Stimulated activated CD4-positive, alpha-beta T cell treated with anti-CD3 and anti-CD28 coated beads, Interleukin-4, amount 100 ng/mL, for 1 hour (primary cell): ENCODE data around the gene SUCNR1.
"Not testable (repeated sequence)": the region's sequence is repeated elsewhere in the genome, so short reads cannot be mapped to it uniquely, and the experiment has no call there.

ENCODE experiments used
- DNase-seq: peaks from one replicate; pipeline ENCODE4 v3.0.0-alpha.2; 2020

The SUCNR1 gene

GRCh38 chr3:151873398-151873797 lies at the start of gene SUCNR1:
Gene SUCNR1, plus strand, starts transcription at chr3:151873643. Its CDS starts 6,250 bp downstream, at chr3:151879893.
- DNase-seq = no peak

GRCh38 chr3:151827816-151828215 lies 45.6 kb upstream of the SUCNR1 start:
- DNase-seq = no peak

GRCh38 chr3:151835751-151836525 lies 37.5 kb upstream of the SUCNR1 start:
- DNase-seq = no peak

- no peak for DNase-seq
These were observed 36.4 kb upstream of the SUCNR1 start for GRCh38 chr3:151837057-151837456.

GRCh38 chr3:151838574-151839312 lies 34.7 kb upstream of the SUCNR1 start:
- DNase-seq = no peak

- no peak for DNase-seq
These were observed 34.2 kb upstream of the SUCNR1 start for GRCh38 chr3:151839313-151839631.

GRCh38 chr3:151841801-151842200 lies 31.6 kb upstream of the SUCNR1 start:
- DNase-seq = no peak

- DNase-seq = no peak
These were observed 30.2 kb upstream of the SUCNR1 start for GRCh38 chr3:151843275-151843674.

GRCh38 chr3:151845306-151845905 lies 28.0 kb upstream of the SUCNR1 start:
- no peak for DNase-seq

- not testable (repeated sequence) for DNase-seq
These were observed 23.4 kb upstream of the SUCNR1 start for GRCh38 chr3:151850065-151850464.

GRCh38 chr3:151852074-151852811 lies 21.2 kb upstream of the SUCNR1 start:
- DNase-seq = no peak

- DNase-seq = no peak
These were observed 17.3 kb upstream of the SUCNR1 start for GRCh38 chr3:151856118-151856517.

- DNase-seq = no peak
These were observed 16.8 kb upstream of the SUCNR1 start for GRCh38 chr3:151856641-151857040.

- DNase-seq = no peak
These were observed 14.2 kb upstream of the SUCNR1 start for GRCh38 chr3:151859233-151859673.

- DNase-seq = no peak
These were observed 13.5 kb upstream of the SUCNR1 start for GRCh38 chr3:151859905-151860304.

- DNase-seq = no peak
These were observed 9.8 kb upstream of the SUCNR1 start for GRCh38 chr3:151863611-151864010.

- no peak for DNase-seq
These were observed 8.9 kb upstream of the SUCNR1 start for GRCh38 chr3:151864423-151865101.

GRCh38 chr3:151866711-151867410 lies 6.6 kb upstream of the SUCNR1 start:
- no peak for DNase-seq

GRCh38 chr3:151867666-151868065 lies 5.8 kb upstream of the SUCNR1 start:
- no peak for DNase-seq

- DNase-seq = no peak
These were observed 4.3 kb upstream of the SUCNR1 start for GRCh38 chr3:151869181-151869580.

GRCh38 chr3:151871639-151872468 lies 1.6 kb upstream of the SUCNR1 start:
- no peak for DNase-seq
